CD4-positive, alpha-beta T cell treated with Interleukin-15 for 1 hour (primary cell): ENCODE data around the gene NKD2.
"Not testable (repeated sequence)": the region's sequence is repeated elsewhere in the genome, so short reads cannot be mapped to it uniquely, and the experiment has no call there.

Source experiments
- DNase-seq: peaks from one replicate; pipeline ENCODE4 v3.0.0-alpha.2; 2020

Gene NKD2

DNA sequence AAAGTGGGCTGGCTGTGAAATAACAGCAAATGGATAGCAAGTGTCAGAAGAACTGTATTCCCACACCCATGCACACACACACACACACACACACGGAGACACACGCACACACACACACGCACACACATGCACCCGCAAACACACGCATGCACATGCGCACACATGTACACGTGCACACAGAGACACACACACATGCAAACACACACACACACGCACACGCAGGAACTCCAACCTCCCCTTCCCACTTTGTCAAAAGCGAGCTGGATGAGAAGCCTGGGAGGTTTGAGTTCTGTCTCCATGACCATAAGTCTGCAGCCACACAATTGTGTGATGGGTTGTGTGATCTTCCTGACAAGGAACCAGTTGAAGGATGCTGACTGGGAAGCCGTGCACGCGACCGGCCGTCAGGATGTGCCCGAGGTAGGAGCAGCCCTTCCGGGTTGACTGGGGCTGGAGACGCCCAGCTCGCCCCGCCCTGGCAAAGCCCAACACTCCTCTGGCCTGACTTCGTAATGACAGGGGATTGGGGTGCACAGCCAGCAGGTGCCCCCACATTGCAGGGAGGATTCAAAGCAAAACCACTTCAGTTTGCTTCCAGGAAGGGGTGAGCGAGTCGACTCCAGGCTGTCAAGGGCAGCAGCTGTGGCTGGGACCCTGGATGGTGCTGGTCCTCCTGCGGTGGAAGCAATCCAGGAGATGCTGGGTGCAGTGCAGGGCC lies 29.3 kb upstream of the NKD2 start:
- no peak for DNase-seq

DNA sequence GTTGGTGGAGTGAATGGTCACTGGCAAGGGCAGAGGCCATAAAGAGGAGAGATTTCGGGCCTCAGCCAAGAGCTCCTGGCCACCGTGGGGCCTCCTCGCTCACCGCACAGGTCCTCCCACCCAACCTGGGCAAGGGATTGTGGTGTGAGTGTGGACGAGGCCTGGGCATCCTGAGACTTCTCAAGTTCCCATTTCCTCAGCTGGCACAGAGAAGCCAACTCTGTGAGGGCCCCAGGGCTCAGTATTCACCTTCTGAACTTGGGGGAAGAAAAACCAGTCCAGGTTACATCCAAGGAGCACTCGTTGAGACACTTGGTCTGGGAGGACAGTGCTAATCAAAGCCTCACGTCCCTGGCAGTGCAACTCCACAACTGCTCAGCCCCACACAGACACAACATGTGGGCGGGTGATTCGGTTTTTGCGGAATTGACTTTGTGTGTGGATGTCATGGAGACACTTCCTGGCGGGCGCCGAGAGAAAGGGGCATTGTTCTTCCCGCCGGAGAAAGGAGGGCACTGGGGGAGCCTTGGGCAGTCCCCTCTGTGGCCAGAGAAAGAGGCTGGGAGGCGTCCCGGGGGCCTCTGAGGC lies 28.5 kb upstream of the NKD2 start:
- peak; percentile 10 for DNase-seq

DNA sequence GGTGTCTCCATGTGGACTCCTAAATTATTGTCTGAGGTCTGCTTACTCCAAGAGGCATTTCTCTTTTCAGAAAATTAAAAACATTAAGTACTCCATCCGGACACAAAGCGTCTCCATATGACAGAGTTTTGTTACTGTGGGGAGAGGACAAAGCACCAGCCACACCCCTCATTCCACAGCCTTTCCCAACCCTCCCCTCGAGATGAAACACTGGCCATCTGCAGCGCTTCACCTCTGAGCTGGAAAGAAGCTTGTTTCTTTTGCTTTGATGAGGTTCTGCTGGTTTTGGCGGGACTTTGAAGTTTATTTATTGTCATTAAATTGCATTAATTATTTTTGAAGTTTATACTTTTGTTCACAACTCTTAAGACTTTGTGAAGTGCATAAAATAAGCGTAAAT lies 27.6 kb upstream of the NKD2 start:
- DNase-seq = peak; percentile 7

DNA sequence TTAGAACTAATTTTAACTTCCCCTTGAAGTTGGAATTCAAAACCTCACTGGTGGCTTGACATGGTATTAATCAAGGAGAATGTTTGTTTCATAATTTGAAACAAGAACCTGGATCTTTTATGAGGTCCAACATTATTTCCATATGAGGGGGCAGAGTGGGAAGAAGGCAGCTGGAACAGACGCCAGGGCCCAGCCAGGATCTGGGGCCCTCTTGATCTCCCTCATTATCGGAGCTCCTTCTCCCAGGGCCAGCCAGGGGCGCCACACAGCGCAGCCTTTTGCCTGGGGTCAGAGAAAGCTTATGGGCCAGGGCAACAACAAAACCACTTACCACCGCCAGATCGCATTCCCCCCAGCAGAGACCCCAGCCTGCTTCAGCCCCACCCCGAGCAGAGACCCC lies 27.1 kb upstream of the NKD2 start:
- peak; percentile 9 for DNase-seq

DNA sequence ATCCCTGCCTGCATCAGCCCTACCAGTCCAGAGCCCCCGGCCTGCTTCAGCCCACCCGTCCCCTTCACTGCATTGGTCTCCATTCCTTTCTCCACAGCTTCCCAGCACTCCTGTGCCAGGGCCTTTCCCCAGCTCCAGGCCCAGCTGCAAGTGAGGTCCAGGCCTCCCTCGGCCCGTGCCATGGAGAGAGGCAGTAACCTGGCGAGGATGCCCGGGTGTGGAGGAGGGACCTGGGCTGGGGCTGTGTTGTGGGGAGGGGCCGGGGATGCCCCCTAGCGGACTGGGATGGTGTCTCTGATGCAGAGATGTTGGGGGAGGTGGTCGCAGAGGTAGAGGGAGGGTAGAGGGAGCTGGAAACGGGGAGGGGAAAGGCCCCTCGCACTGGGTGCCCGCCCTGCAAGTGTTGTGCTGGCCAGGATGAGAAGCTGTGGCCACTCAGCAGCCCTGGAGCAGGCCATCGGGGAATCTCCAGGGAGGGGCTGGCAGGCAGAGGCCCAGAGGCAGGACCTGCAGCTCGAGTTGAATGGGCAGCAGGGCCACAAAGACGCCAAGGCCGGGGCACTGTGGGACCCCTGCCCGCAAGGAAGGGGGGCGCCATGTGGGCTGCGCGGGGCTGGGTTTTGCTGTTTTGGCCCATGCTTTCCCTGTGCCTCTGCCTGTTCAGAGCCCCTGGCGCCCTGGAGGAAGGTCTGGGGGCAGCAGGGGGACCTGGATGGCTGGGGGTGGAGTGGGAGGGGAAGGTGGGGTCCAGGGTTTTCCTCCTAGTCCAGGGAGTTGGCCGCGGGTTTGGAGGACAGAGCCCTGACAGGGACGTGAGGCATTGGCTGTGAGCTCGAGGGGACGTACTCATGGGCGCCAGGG lies 26.0 kb upstream of the NKD2 start:
- peak; percentile 14 for DNase-seq

DNA sequence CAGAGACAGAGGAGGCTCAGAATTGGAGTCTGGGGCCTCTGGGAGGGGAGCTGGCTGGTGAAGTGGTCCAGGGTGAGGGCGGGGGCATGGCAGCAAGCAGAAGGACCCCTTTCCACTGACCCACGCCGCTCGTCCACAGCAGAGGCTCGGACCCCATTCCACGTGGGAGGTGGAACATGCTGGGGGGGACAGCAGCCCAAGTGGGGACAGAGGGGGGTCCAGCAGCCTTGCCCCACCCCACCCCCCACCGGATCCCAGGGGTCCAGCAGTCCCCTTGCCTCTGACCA lies 25.4 kb upstream of the NKD2 start:
- peak; percentile 12 for DNase-seq

DNA sequence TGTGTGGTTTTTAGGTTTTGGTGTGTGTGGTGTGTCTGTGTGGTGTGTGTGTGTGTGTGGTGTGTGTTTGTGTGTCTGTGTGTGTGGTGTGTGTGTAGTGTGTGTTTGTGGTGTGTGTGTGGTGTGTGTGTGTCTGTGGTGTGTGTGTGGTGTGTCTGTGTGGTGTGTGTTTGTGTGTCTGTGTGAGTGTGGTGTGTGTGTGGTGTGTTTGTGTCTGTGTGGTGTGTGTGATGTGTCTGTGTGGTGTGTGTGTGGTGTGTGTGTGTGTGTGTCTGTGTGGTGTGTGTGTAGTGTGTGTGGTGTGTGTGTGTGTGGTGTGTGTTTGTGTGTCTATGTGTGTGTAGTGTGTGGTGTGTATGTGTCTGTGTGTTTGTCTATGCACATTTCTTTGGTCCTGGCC lies 25.0 kb upstream of the NKD2 start:
- DNase-seq = peak; percentile 10

DNA sequence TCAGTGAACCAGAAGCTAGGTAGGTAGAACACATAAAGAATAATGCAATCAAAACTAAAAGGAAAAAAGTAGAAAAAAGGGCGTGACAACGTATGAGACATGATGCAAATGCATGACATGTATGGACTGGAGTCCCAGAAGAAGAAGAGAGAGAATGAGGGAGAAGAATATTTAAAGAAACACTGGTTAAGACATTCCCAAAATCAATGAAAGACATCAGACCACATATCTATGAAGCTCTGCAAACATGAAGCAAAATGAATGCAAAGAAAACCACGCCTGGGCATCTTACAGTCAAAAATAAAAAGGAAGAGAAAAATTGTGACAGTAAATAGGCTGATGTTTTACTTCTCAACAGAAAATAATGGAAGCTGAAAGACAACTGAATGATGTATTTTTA lies 23.8 kb upstream of the NKD2 start:
- DNase-seq = no peak

DNA sequence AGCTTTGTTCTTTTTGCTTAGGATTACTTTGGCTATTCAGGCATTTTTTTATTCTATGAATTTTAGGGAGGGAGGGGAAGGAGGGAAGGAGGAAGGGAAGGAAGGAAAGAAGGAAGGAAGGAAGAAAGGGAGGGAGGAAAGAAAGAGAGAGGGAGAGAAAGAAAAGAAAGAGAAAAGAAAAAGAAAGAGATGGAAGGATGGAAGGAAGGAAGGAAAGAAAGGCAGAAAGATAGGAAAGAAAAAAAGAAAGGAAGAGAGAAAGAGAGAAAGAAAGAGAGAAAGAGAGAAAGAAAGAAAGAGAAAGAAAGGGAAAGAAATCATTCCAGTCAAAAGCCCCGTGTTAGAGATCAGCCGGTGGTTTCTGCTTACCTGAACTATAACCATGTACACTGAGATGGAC lies 20.8 kb upstream of the NKD2 start:
- DNase-seq = no peak

DNA sequence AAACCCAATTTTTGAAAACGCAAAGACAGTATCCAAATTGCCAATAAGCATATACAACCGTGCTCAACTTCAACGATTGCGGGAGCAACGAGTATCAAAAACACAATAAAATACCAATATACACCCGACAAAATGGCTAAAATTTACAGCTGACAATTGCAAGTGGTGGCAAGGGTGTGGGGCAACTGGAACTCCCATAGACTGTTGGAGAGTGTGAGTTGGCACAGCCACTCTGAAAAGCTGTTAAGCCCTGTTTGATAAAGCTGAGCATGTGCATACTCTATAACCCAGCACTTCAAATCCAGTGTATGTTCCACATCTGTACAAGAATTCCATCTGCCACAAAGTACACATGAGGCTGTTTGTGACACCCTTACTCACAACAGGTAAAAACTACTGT lies 20.3 kb upstream of the NKD2 start:
- DNase-seq = no peak

DNA sequence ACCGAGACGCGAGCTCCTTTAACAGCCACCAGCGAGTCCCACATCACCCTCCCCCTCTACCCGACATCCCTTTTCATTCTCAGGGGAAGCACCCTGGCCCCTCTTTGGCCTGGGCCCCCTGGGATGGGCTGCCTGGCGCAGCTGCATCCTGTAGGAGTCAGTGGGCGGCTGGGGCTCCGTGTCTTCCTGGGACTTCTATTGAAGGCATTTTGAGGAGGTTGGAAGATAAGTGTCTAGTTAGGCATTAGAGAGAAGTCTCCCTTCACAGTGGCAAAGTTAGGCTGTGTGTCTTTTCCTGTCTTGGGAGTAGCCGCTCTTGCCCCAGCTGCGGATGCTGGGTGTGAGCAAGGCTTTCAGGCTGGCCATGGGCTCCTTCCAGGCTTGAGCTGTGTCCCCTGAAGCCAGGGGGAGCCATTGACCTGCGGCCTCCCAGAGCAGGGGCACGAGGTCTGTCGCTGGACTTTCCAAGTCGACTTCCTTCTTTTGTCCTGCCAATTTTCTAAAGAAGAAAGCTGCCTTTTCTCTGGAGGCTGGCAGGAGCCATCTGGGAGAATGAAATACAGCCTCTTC lies 18.6 kb upstream of the NKD2 start:
- peak; percentile 18 for DNase-seq

DNA sequence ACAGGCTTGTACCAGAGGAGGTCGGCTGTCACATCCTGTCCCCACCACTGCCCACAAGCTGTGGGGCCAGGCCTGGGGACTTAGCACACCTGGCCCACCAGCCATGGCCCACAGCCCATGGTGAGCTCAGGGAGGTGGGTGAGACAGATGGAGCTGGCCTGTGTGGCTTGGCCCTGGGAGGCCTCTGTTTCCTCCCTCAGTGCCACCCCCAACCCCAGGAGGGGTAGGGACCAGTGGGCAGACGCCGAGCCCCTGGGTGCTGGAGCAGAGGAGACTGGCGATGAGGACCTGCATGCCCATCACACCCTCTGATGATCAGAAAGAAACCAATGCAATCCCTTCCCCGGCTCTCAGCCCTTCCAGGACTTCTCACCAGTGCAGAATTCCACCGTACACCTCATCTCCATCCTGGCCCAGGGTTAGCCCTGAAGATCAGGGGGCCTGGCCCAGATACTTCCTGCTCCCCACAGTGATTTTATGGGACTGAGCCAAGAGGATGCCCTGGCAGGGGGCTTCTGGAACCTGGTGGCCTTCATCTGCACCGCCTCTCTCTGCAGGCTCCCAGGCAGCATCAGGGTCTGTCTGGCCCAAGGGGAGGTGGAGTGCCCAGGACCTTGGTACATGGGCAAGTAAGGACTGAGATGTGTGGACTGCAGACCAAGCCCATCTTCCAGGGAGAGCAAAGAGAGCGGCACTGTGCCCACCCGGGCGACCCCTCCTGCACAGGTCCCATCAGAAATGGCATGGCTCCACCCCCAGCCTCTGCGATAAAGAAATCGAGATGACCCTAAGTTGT lies 16.9 kb upstream of the NKD2 start:
- DNase-seq = peak; percentile 11

DNA sequence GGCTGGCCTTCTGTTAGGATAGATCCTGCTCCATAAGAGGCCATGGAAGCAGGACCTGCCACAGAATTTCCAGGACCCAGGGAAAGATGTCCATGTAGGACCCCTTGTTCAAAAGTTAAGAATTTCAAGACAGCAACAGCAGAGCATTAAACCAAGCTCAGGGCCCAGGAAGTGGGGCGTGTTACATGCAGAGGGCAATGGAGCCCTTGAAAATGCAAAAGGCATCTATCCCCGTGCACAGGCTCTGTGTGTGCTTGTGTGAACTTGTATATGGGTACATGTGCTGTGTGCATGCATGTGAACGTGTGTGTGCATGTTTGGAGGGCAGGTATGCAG lies 14.4 kb upstream of the NKD2 start:
- DNase-seq = no peak

DNA sequence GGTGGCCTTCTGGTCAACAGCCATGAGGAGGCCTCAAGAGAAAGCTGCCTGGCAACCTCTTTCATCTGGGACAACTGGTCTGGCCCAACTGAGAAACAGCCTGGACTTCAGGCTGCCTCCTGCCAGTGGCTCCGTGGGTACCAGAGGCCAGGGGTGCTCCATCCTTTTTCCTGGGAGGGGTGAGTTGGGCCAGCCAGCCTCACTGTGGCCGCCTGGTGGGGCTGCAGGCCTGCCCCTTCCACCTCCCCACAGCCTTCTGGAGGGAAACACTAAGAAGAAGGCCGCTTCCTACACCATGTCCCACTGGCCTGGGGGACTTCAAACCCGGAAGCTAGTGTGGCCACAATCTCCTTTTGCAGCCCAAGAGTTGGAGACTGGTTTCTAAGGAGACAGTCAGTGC lies 13.8 kb upstream of the NKD2 start:
- no peak for DNase-seq

DNA sequence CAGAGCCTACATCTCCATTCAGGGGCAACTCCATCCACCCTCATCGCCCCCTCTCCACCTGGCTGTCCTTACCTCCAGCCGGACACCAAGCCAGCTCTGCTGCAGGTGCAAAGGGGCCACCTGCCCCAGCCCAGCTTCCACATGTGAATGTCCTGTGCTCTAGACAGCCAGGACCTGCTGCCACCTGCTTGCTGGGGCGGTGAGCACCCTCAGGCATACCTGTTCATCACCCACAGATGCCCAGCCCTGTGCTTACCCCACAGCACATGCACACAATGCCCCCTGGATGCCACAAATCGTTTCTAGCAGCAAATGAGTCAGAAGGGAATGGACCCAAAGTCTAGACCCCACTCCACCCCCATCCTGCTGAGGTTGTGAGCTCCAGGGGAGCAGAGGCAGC lies 13.3 kb upstream of the NKD2 start:
- DNase-seq = peak; percentile 13

DNA sequence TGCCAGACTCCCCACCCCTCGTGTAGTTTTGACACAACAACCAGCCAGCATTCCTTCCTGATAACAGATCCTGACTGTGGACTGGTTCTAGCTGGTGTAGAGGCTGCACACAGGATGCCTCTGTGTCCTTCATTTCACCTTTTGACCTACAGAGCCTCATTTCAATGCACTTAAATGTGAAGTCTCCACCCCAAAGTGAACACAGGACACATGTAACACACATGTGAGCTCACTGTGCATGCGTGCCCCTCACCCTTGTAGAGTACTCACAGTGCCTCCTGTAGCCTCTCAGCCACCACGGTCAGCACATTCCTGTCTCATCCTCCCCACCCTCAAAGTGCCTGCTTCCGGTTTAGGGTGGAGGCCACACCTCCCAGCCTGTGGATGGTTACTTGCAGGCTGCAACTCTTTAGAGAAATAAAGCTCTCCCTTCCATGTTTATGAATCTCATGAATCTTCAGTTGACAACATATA lies 11.6 kb upstream of the NKD2 start:
- DNase-seq = peak; percentile 15

DNA sequence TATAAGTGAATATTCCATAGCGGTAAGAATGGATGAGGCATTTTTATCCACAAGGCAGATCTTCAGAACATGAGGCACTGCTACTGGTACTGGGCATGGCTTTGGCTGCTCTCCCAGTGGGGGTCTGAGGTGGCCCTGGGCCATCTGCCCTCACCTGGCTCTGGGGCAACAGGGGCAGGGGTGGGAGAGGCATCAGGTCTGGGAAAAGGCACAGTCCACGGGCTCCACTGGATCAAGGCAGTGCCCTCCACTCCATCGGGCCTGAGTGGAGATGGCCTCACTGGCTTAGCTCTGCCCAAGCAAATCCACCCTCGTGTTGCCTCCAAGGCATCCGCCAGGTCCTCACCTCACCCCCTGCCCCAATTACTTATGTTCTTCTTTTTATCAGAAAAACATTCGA lies 10.9 kb upstream of the NKD2 start:
- DNase-seq = peak; percentile 12

DNA sequence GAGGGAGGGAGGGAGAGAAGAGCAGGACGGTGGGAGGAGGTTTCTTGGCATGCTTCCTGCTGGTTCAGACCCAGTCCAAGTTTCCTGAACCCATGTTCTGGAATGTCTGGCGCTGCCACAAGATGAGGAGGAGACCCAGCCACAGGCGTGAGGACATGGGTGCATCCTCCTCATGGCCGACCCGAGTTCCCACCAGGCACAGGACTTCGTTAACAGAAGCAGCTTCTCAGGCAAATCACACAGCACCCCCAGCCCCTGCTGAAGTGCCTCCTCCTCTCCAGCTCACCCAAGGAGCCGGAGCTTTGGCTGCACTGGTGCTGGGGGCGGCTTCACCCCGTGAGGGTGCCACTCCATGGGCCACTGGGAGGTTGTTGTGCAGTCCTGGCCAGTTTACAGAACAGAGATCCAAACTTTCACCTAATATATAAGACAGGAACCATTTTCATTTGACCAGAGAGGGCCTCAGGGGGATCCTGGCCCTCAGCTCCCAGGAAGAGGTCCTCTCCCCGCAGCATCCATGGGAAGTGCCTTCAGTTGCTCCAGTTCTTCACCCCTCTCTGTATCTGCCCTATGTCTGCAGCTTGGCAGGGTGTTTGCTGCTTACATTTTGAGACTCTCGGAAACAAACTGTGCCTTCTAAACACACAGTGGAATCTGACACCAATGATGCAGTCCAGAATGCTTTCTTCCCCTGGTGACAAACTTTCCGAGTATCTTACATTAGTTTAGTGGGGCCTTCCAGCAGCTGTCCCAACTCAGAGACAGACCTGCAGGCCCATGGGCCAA lies 10.2 kb upstream of the NKD2 start:
- peak; percentile 10 for DNase-seq

DNA sequence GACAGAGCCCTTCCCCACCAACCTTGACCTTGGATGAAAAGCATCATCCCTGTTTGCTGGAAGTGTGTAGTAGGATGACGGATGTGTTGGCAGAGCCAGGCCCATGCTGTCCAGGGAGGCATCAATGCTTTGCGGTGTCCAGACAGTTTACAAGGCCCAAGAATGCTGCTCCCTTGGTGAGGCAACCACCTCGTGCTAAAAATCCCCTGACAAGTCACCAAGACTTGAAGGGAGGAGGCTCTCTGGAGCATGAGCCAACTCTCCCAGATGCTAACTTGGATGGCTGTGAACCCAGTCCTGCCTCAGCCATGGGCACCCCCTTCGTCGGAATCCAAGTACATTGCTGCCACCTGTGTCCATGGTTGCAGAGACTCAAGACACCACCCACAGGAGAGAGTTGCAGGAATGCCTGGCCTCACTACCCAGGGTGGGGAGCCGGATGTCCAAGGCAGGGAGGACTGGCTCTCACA lies 9.5 kb upstream of the NKD2 start:
- DNase-seq = peak; percentile 6

DNA sequence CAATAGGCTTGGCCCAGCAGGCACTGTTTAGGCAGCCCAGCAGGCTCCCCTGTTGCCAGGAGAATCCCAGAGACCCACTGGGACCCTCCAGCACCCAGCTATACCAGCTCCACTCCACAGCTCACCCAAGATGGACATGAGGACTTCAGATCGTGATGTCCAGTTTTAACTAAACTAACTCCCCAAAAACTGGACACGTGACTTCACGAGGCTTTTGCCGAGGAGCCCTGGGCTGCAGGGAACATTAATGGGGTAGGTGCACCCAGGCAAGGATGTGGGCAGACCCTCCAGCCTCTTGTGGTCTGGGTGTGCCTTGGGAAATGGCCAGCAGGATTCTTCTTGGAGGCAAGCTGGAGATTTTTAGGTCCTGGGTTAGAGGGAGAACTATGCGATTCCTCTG lies 8.9 kb upstream of the NKD2 start:
- DNase-seq = peak; percentile 7

DNA sequence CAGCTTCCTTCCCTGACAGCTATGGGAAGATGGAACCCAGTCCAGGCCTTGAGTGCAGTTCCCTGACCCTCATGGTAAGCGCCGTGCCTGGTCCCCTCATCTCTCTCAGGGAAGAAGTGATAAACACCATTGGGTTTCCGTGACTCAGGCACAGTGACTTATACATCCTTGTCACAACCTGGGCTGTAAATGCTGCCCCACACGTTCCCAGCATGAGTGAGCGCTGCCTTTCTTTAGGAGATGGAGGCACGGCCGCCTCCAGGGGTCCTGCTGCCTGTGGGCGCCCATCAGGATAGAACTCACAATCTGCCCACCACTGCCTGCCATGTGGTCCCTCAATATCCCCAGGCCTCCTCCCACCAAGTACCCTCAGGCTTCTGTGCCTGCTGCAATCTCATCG lies 8.3 kb upstream of the NKD2 start:
- DNase-seq = no peak

DNA sequence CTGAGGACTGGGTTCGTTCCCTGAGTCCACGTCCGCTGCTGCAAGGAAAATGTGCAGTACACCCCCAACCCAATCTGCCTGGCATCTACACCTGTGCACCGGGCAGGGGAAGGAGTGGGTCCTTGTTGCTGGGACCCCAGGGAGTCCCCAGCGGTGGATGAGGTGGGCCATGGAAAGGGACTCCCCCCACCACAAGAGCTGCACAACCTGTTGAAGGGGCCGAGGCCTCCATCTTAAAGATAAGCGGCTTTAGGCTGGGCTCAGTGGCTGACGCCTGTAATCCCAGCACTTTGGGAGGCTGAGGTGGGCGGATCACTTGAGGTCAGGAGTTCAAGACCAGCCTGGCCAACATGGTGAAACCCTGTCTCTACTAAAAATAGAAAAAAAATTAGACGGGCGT lies 7.8 kb upstream of the NKD2 start:
- not testable (repeated sequence) for DNase-seq
